ENCODE measurements around the gene LCN6.

Gene LCN6

DNA sequence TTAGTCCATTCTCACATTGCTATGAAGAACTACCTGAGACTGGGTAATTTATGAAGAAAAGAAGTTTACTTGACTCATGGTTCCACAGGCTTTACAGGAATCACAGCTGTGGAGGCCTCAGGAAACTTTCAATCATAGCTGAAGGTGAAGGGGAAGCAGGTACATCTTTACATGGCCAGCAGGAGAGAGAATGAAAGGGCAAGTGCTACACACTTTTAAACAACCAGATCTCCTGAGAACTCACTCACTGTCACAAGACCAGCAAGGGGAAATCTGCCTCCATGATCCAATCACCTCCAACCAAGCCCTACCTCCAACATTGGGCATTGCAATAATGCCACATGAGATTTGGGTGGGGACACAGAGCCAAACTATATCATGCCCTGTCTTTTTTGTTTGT is 3.5 kb upstream of the LCN6 start:
- TF ChIP-seq, protein P1, sequence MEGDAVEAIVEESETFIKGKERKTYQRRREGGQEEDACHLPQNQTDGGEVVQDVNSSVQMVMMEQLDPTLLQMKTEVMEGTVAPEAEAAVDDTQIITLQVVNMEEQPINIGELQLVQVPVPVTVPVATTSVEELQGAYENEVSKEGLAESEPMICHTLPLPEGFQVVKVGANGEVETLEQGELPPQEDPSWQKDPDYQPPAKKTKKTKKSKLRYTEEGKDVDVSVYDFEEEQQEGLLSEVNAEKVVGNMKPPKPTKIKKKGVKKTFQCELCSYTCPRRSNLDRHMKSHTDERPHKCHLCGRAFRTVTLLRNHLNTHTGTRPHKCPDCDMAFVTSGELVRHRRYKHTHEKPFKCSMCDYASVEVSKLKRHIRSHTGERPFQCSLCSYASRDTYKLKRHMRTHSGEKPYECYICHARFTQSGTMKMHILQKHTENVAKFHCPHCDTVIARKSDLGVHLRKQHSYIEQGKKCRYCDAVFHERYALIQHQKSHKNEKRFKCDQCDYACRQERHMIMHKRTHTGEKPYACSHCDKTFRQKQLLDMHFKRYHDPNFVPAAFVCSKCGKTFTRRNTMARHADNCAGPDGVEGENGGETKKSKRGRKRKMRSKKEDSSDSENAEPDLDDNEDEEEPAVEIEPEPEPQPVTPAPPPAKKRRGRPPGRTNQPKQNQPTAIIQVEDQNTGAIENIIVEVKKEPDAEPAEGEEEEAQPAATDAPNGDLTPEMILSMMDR (IDR thresholded peaks at IDR 0.05; ENCODE audit: low read length, missing control alignments) = no peak
- no peak for DNase-seq (ENCODE audit: low read depth)
- H3K4me3 ChIP-seq (replicated peaks; ENCODE audit: low read depth, low read length) = no peak overlapping the region

DNA sequence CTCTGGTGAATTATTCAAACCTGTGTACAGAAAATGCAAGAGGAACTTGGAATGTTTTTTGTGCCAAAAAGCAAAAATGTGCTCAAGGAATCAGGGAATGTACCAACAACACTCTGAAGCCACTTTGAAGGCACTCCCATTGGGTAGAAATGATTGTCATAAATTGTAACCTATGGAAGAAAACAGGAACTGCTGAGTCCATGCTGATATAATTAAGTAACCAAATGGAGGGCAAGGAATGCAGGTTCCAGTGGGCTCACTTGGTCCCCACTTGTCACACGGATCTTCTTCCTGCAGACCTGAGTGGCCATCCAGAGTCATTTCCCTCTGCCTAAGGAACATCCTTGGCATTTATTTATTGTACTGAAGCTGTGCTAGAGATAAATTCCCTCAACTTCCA is 2.9 kb upstream of the LCN6 start:
- H3K4me3 ChIP-seq (replicated peaks; ENCODE audit: low read depth, low read length) = no peak overlapping the region
- TF ChIP-seq, protein P1 (IDR thresholded peaks at IDR 0.05; ENCODE audit: low read length, missing control alignments) = no peak
- no peak for DNase-seq (ENCODE audit: low read depth)

DNA sequence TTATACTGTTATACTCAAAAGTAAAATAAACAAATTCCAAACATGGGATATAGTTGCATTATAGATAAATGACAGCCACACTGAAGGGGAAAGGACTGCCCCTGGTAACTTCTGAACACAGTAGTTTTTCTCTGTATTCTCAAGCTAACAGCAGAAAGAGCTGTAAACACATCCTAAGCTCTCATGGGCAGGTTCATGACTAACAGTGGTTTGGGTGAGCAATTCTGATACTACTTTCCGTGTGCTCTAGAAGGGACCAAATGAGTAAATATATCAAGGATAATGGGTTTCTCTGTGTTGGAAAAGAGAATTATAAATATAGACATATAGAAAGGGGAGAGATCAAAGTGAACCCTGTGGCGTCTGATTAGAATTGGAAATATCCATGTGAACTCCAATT is 2.2 kb upstream of the LCN6 start:
- DNase-seq (ENCODE audit: low read depth) = no peak
- TF ChIP-seq, protein P1 (IDR thresholded peaks at IDR 0.05; ENCODE audit: low read length, missing control alignments) = no peak

DNA sequence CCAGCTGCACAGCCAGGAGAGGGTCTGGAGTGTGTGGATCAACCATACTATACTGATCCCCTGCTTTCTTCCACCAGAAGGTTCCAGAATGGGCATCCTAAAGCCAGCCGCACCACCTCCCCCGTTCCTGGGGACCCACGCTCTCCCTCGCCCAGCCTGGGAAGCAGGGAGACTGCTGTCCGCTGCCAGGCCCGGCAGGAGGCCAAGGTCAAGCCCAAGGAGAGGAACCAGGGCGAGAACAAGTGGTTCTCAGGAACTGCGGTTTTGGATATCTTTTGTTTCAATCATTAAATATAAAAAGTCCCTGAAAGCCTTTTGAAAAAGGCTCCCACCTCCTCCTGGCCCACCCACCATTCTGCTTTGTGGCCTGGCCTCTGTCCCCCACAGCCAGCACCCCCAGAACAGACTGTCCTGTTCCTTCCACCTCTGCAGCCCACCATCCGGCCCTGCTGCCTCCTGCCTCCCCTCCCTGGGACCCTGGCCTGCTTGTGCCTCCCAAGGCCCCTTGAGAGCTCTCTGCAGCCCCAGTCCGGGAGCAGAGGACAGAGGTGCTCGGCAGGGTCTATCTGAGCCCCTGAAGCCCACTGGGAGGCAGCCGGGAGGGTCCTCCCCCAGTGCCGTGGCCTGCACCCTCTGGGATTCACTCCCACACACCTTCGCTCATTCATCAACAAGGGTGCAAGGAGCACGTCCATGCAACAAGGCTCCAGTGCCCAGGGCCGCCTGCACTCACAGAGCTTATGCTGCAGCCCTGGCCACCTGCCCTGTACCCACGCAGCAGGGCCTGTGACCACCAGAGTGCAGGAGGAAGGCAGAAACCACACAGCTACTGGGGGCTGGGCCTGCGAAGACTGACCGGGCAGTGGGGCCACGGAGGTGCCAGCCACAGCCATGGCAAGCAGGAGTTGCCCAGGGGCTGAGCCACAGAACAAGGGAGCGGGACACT is 614 bp upstream of the LCN6 start:
- no peak for DNase-seq (ENCODE audit: low read depth)
- TF ChIP-seq, protein P1 (IDR thresholded peaks at IDR 0.05; ENCODE audit: low read length, missing control alignments) = no peak
- H3K4me3 ChIP-seq (replicated peaks; ENCODE audit: low read depth, low read length) = no peak overlapping the region

More for the DNA sequence above, 2.2 kb upstream of the LCN6 start:
- H3K4me3 ChIP-seq (replicated peaks; ENCODE audit: low read depth, low read length) = no peak overlapping the region

DNA sequence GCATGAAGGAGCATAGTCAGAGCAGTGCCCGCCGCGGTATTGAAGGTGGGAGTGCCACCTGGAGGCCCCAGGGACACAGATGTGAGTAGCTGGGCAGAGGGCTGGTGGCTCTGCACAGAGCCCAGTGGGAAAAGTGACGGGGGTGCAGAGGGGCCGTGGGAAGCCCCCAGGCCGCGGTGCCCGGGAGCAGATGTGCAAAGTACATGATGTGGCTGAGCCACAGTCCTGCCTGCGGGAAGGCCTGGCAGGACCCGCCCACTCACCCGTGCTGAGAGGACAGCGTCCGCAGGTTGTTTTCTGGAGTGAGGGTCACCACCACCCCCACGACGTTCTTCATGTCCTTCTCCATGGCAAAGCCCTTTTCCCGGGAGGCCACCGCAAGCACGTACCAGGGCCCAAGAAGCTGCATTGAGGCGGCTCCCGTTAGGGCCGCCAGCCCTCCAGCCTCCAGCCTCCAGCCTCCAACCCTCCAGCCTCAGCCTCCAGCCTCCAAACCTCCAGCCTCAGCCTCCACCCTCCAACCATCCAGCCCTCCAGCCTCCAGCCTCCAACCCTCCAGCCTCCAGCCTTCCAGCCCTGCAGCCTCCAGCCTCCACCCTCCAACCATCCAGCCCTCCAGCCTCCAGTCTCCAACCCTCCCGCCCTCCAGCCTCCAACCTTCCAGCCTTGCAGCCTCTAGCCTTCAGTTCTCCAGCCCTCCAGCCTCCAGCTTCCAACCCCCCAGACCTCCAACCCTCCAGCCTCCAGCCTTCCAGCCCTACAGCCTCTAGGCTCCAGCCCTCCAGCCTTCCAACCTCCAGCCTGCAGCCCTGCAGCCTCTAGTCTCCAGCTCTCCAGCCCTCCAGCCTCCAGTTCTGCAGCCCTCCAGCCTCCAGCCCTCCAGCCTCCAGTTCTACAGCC is 914 bp downstream of the LCN6 start:
- TF ChIP-seq, protein P1 (IDR thresholded peaks at IDR 0.05; ENCODE audit: low read length, missing control alignments) = no peak

DNA sequence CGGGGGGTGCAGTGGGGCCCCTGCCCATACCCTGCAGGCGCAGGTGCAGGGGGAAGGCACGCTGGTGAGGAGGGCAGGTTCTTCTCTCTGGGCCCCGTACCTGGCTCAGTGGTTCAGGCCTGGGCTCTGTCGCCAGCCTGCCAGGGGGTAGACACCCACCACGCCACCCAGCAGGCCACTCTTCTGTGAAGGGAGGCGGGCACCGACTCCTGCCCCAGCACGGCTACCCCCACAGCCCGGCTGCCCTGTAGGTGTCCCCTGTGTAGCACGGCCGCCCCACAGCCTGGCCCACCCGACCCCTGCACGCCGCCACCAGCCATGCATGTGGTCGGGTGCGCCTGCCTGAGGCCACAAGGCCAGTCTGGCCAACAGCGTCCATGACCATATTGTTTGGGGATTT is 1.7 kb downstream of the LCN6 start:
- TF ChIP-seq, protein P1 (IDR thresholded peaks at IDR 0.05; ENCODE audit: low read length, missing control alignments) = no peak
- DNase-seq (ENCODE audit: low read depth) = no peak
- H3K4me3 ChIP-seq (replicated peaks; ENCODE audit: low read depth, low read length) = no peak overlapping the region

More for the DNA sequence above, 914 bp downstream of the LCN6 start:
- DNase-seq (ENCODE audit: low read depth) = no peak
- H3K4me3 ChIP-seq (replicated peaks; ENCODE audit: low read depth, low read length) = no peak overlapping the region

Data from fibroblast of pulmonary artery (primary cell).